Measurements from ENCODE around the gene CTIF. TPM values are rescaled to one million over a fixed set of nuclear protein-coding genes. Genes with fewer than 3 reads are reported as not detected.

Gene CTIF
- polyA plus RNA-seq, 1 of the 3 experiments (the other 2 are of a cell fraction), result 47.2 TPM

DNA sequence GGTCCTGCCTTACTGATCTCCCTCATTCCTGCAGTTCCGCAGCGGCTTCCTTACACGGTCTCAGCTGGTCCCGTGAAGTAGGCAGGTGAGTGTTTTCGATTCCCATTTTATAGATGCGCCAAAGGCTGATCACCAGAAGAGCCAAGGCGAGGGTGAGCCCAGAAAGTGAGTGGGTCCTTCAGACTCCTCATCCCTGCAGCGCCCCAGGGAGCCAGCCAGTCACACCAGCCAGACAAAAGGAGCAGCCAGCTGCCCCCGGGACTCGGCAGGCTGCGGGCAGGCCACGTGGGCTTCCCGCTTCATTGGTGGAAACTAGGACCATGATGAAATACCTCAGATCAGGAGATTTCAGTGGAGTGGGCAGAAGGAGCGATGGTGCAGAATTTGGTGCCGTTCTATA is 326.0 kb downstream of the CTIF start:
- no peaks in the 10 kb centered on the region for H3K9me2 ChIP-seq
- peaks cover 7 to 12% of the 10 kb centered on the region in 2 experiments for H3K36me3 ChIP-seq (replicated peaks in 1 of 2; ENCODE audit: control insufficient read depth in 1 of 2, insufficient read depth in 2 of 2, low read length in 1 of 2)
- no peak for DNase-seq
- WGBS (ENCODE audit: low lambda C conversion rate), result 98% methylated on average over 15 of the region's 15 CpGs
- CTCF ChIA-PET, result no interaction called here
- peaks cover under 1 to 31% of the 10 kb centered on the region in 2 experiments; a peak in 2 of 4 replicates for H3K4me1 ChIP-seq (ENCODE audit: control insufficient read depth in 1 of 2, insufficient read depth in 2 of 2, low read depth in 1 of 2, low read length in 1 of 2)
- no peaks in the 10 kb centered on the region for H3K27me3 ChIP-seq (ENCODE audit: insufficient read depth)
- H2AFZ ChIP-seq (ENCODE audit: low read depth), result no peak overlapping the region
- no peaks in the 10 kb centered on the region for H4K20me1 ChIP-seq (ENCODE audit: insufficient read depth)
- no peak overlapping the region for H3K27ac ChIP-seq (ENCODE audit: low read depth in 2 of 2, low read length in 1 of 2)
- no peaks in the 10 kb centered on the region for H3K79me2 ChIP-seq (ENCODE audit: insufficient read depth)
- H3K4me3 ChIP-seq (ENCODE audit: low read depth in 2 of 2, low read length in 1 of 2), result no peak overlapping the region
- POLR2A ChIA-PET, result no interaction called here
- H3K9me3 ChIP-seq, result no peaks in the 10 kb centered on the region
- no peak overlapping the region for H3K9ac ChIP-seq
- H3K4me2 ChIP-seq, result no peak overlapping the region
- TF ChIP-seq RCOR1 (IDR thresholded peaks at IDR 0.05; ENCODE audit: low read length) (no peak), EP300 (IDR thresholded peaks at IDR 0.05; ENCODE audit: borderline replicate concordance in 1 of 2, low read depth in 1 of 2, low read length in 1 of 2) (no peak), SMC3 (IDR thresholded peaks at IDR 0.05; ENCODE audit: low read depth, low read length) (no peak), NRF1 (IDR thresholded peaks at IDR 0.05; ENCODE audit: low read depth, low read length) (no peak), RXRA (IDR thresholded peaks at IDR 0.05; ENCODE audit: borderline replicate concordance, low read depth) (no peak)
- TF ChIP-seq, protein P1, sequence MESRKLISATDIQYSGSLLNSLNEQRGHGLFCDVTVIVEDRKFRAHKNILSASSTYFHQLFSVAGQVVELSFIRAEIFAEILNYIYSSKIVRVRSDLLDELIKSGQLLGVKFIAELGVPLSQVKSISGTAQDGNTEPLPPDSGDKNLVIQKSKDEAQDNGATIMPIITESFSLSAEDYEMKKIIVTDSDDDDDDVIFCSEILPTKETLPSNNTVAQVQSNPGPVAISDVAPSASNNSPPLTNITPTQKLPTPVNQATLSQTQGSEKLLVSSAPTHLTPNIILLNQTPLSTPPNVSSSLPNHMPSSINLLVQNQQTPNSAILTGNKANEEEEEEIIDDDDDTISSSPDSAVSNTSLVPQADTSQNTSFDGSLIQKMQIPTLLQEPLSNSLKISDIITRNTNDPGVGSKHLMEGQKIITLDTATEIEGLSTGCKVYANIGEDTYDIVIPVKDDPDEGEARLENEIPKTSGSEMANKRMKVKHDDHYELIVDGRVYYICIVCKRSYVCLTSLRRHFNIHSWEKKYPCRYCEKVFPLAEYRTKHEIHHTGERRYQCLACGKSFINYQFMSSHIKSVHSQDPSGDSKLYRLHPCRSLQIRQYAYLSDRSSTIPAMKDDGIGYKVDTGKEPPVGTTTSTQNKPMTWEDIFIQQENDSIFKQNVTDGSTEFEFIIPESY (IDR thresholded peaks at IDR 0.05; ENCODE audit: borderline replicate concordance, low read depth), result no peak
- TF ChIP-seq, protein P2, sequence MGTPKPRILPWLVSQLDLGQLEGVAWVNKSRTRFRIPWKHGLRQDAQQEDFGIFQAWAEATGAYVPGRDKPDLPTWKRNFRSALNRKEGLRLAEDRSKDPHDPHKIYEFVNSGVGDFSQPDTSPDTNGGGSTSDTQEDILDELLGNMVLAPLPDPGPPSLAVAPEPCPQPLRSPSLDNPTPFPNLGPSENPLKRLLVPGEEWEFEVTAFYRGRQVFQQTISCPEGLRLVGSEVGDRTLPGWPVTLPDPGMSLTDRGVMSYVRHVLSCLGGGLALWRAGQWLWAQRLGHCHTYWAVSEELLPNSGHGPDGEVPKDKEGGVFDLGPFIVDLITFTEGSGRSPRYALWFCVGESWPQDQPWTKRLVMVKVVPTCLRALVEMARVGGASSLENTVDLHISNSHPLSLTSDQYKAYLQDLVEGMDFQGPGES (IDR thresholded peaks at IDR 0.05; ENCODE audit: low read depth, low read length), result no peak
- TF ChIP-seq, protein P3, sequence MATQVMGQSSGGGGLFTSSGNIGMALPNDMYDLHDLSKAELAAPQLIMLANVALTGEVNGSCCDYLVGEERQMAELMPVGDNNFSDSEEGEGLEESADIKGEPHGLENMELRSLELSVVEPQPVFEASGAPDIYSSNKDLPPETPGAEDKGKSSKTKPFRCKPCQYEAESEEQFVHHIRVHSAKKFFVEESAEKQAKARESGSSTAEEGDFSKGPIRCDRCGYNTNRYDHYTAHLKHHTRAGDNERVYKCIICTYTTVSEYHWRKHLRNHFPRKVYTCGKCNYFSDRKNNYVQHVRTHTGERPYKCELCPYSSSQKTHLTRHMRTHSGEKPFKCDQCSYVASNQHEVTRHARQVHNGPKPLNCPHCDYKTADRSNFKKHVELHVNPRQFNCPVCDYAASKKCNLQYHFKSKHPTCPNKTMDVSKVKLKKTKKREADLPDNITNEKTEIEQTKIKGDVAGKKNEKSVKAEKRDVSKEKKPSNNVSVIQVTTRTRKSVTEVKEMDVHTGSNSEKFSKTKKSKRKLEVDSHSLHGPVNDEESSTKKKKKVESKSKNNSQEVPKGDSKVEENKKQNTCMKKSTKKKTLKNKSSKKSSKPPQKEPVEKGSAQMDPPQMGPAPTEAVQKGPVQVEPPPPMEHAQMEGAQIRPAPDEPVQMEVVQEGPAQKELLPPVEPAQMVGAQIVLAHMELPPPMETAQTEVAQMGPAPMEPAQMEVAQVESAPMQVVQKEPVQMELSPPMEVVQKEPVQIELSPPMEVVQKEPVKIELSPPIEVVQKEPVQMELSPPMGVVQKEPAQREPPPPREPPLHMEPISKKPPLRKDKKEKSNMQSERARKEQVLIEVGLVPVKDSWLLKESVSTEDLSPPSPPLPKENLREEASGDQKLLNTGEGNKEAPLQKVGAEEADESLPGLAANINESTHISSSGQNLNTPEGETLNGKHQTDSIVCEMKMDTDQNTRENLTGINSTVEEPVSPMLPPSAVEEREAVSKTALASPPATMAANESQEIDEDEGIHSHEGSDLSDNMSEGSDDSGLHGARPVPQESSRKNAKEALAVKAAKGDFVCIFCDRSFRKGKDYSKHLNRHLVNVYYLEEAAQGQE (IDR thresholded peaks at IDR 0.05; ENCODE audit: low read depth, low read length), result no peak
- TF ChIP-seq, protein P4, sequence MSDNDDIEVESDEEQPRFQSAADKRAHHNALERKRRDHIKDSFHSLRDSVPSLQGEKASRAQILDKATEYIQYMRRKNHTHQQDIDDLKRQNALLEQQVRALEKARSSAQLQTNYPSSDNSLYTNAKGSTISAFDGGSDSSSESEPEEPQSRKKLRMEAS (IDR thresholded peaks at IDR 0.05; ENCODE audit: low read depth), result no peak
- TF ChIP-seq, protein P5, sequence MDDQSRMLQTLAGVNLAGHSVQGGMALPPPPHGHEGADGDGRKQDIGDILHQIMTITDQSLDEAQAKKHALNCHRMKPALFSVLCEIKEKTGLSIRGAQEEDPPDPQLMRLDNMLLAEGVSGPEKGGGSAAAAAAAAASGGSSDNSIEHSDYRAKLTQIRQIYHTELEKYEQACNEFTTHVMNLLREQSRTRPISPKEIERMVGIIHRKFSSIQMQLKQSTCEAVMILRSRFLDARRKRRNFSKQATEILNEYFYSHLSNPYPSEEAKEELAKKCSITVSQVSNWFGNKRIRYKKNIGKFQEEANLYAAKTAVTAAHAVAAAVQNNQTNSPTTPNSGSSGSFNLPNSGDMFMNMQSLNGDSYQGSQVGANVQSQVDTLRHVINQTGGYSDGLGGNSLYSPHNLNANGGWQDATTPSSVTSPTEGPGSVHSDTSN (IDR thresholded peaks at IDR 0.05), result no peak
- peaks cover 4% of the 10 kb centered on the region for H3F3A ChIP-seq (replicated peaks; ENCODE audit: insufficient read depth)

Measured in SK-N-SH (cell line).